ENCODE data around the gene REPS1.

The REPS1 gene

DNA sequence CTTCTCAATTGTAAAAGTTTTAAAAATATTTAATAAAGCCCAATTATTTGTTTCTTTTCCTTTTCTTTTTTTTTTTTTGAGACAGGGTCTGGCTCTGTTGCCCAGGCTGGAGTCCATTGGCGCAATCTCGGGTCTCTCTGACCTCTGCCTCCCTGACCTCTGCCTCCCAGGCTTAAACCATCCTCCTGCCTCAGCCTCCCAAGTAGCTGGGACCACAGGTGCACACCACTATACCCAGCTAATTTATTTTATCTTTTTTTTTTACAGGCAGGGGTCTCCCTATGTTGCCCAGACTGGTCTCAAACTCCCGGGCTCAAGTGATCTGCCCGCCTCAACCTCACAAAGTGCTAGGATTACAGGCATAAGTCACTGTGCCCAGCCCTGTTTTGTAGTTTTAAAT, 9.8 kb downstream of the REPS1 start:
- Histone ChIP-seq H2BK15ac (replicated peaks; ENCODE audit: low read depth) (no peak overlapping the region), H3K9ac (ENCODE audit: low read length) (no peak overlapping the region), H3K36me3 (ENCODE audit: control insufficient read depth, insufficient read depth, low read length) (no peaks in the 10 kb centered on the region), H3K4me1 (ENCODE audit: control insufficient read depth, low read depth, low read length) (peaks cover 3% of the 10 kb centered on the region), H2BK5ac (ENCODE audit: low read length) (no peak overlapping the region), H3K4me2 (ENCODE audit: low read length) (no peak overlapping the region), H3K79me2 (ENCODE audit: control insufficient read depth, insufficient read depth, low read length) (peaks cover 51% of the 10 kb centered on the region), H3K4ac (ENCODE audit: low read depth, low read length) (no peak overlapping the region), H4K8ac (ENCODE audit: low read depth, low read length) (no peak overlapping the region), H3K79me1 (ENCODE audit: low read length) (peaks cover 5% of the 10 kb centered on the region), H2BK120ac (ENCODE audit: low read depth, low read length) (no peak overlapping the region), H3K27me3 (ENCODE audit: insufficient read depth, low read length, poor library complexity) (no peaks in the 10 kb centered on the region), H3K56ac (ENCODE audit: low read length) (no peak overlapping the region), H2AK5ac (ENCODE audit: low read length) (no peak overlapping the region), H3K18ac (ENCODE audit: low read length) (no peak overlapping the region), H3K27ac (ENCODE audit: low read depth, low read length) (no peak overlapping the region), H3K23ac (ENCODE audit: low read length) (no peak overlapping the region), H4K5ac (ENCODE audit: low read length) (no peak overlapping the region), H3K4me3 (ENCODE audit: low read length) (no peak overlapping the region)
- no CpG with 5 or more reads among the region's 4 CpGs for WGBS (ENCODE audit: extremely low coverage, insufficient coverage, low lambda C conversion rate)
- no peak for DNase-seq

DNA sequence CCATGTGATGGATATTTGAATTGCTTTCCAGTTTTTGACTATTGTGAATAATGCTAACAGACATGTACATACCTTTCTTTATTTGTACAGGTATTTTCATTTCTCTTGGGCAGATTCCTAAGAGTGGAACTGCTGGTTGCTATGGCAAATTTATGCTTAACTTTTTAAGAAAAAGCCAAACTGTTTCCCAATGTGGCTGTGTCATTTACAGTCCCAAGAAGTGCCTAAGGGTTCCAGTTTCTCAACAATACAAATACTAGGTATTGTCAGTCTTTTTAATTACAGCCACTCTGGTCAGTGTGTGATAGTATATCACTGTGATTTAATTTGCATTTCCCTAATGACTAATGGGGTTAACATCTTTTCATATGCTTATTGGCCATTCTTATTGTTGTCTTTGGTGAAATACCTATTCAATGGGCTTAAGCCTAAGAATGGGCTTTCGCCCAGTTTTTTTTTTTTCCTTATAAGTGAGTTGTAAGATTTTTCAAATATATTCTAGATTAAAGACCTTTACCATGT, 10.3 kb downstream of the REPS1 start:
- Histone ChIP-seq H3K79me1 (ENCODE audit: low read length) (peaks cover 5% of the 10 kb centered on the region), H2BK15ac (replicated peaks; ENCODE audit: low read depth) (no peak overlapping the region), H3K4me2 (ENCODE audit: low read length) (no peak overlapping the region), H3K36me3 (ENCODE audit: control insufficient read depth, insufficient read depth, low read length) (no peaks in the 10 kb centered on the region), H3K18ac (ENCODE audit: low read length) (no peak overlapping the region), H3K27ac (ENCODE audit: low read depth, low read length) (no peak overlapping the region), H3K79me2 (ENCODE audit: control insufficient read depth, insufficient read depth, low read length) (peaks cover 50% of the 10 kb centered on the region), H4K5ac (ENCODE audit: low read length) (no peak overlapping the region), H4K8ac (ENCODE audit: low read depth, low read length) (no peak overlapping the region), H3K23ac (ENCODE audit: low read length) (no peak overlapping the region), H3K9ac (ENCODE audit: low read length) (no peak overlapping the region), H3K56ac (ENCODE audit: low read length) (no peak overlapping the region), H2BK120ac (ENCODE audit: low read depth, low read length) (no peak overlapping the region), H3K4me1 (ENCODE audit: control insufficient read depth, low read depth, low read length) (peaks cover 4% of the 10 kb centered on the region), H3K4me3 (ENCODE audit: low read length) (no peak overlapping the region), H3K4ac (ENCODE audit: low read depth, low read length) (no peak overlapping the region), H2AK5ac (ENCODE audit: low read length) (no peak overlapping the region), H2BK5ac (ENCODE audit: low read length) (no peak overlapping the region), H3K27me3 (ENCODE audit: insufficient read depth, low read length, poor library complexity) (no peaks in the 10 kb centered on the region)
- no peak for DNase-seq
- no CpG with 5 or more reads among the region's 1 CpG for WGBS (ENCODE audit: extremely low coverage, insufficient coverage, low lambda C conversion rate)

DNA sequence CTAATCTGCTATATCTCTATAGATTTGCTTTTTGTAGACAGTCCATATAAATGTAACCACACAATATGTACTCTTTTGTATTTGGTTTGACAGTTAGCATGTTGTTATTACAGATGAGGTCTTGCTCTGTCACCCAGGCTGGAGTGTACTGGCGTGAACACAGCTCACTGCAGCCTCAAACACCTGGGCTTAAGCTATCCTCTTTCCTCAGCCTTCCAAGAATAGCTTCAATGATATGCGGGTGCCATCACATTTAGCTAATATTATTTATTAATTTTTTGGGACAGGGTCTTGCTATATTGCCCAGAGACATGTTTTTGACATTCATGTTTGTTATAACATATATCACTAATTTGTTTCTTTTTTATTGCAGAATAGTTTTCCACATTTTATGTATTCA, 10.8 kb downstream of the REPS1 start:
- no peak for DNase-seq
- Histone ChIP-seq H2BK120ac (ENCODE audit: low read depth, low read length) (no peak overlapping the region), H3K4me2 (ENCODE audit: low read length) (no peak overlapping the region), H3K23ac (ENCODE audit: low read length) (no peak overlapping the region), H2AK5ac (ENCODE audit: low read length) (no peak overlapping the region), H3K27ac (ENCODE audit: low read depth, low read length) (no peak overlapping the region), H3K4me1 (ENCODE audit: control insufficient read depth, low read depth, low read length) (peaks cover 4% of the 10 kb centered on the region), H3K18ac (ENCODE audit: low read length) (no peak overlapping the region), H3K27me3 (ENCODE audit: insufficient read depth, low read length, poor library complexity) (no peaks in the 10 kb centered on the region), H3K36me3 (ENCODE audit: control insufficient read depth, insufficient read depth, low read length) (no peaks in the 10 kb centered on the region), H2BK15ac (replicated peaks; ENCODE audit: low read depth) (no peak overlapping the region), H3K9ac (ENCODE audit: low read length) (no peak overlapping the region), H3K79me1 (ENCODE audit: low read length) (peaks cover 5% of the 10 kb centered on the region), H3K4ac (ENCODE audit: low read depth, low read length) (no peak overlapping the region), H4K5ac (ENCODE audit: low read length) (no peak overlapping the region), H3K4me3 (ENCODE audit: low read length) (no peak overlapping the region), H4K8ac (ENCODE audit: low read depth, low read length) (no peak overlapping the region), H2BK5ac (ENCODE audit: low read length) (no peak overlapping the region), H3K79me2 (ENCODE audit: control insufficient read depth, insufficient read depth, low read length) (peaks cover 51% of the 10 kb centered on the region), H3K56ac (ENCODE audit: low read length) (no peak overlapping the region)
- WGBS (ENCODE audit: extremely low coverage, insufficient coverage, low lambda C conversion rate): no CpG with 5 or more reads among the region's 2 CpGs

DNA sequence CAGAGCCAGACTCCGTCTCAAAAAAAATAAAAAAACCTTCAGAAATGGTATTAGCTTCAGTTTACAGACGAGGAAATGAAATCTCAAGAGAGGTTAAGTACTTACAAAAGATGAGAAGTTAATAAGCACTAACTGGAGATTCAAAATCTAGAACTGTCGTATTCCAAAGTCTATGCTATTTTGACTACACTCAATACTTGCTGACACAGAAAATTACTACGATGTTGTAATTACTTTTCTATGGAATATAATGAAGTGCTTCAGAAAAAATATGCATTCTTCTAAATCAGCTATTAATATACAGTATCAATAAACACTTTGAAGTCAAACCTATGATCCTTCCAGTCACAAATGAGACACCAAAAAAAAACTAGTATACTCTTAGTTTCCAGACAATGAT, 12.2 kb downstream of the REPS1 start:
- H4K5ac ChIP-seq (ENCODE audit: low read length): no peak overlapping the region
- no peak overlapping the region for H3K4me3 ChIP-seq (ENCODE audit: low read length)
- H2BK5ac ChIP-seq (ENCODE audit: low read length): no peak overlapping the region
- DNase-seq: no peak
- H2BK15ac ChIP-seq (replicated peaks; ENCODE audit: low read depth): no peak overlapping the region
- no CpG with 5 or more reads among the region's 4 CpGs for WGBS (ENCODE audit: extremely low coverage, insufficient coverage, low lambda C conversion rate)
- no peak overlapping the region for H3K4ac ChIP-seq (ENCODE audit: low read depth, low read length)
- H3K4me2 ChIP-seq (ENCODE audit: low read length): no peak overlapping the region
- no peaks in the 10 kb centered on the region for H3K27me3 ChIP-seq (ENCODE audit: insufficient read depth, low read length, poor library complexity)
- H2BK120ac ChIP-seq (ENCODE audit: low read depth, low read length): no peak overlapping the region
- no peak overlapping the region for H3K27ac ChIP-seq (ENCODE audit: low read depth, low read length)
- H4K8ac ChIP-seq (ENCODE audit: low read depth, low read length): no peak overlapping the region
- H3K4me1 ChIP-seq (ENCODE audit: control insufficient read depth, low read depth, low read length): peaks cover 11% of the 10 kb centered on the region
- H3K79me1 ChIP-seq (ENCODE audit: low read length): peaks cover 7% of the 10 kb centered on the region
- no peak overlapping the region for H3K18ac ChIP-seq (ENCODE audit: low read length)
- H3K9ac ChIP-seq (ENCODE audit: low read length): no peak overlapping the region
- no peak overlapping the region for H2AK5ac ChIP-seq (ENCODE audit: low read length)
- no peak overlapping the region for H3K56ac ChIP-seq (ENCODE audit: low read length)
- peaks cover 54% of the 10 kb centered on the region for H3K79me2 ChIP-seq (ENCODE audit: control insufficient read depth, insufficient read depth, low read length)
- no peak overlapping the region for H3K23ac ChIP-seq (ENCODE audit: low read length)
- no peaks in the 10 kb centered on the region for H3K36me3 ChIP-seq (ENCODE audit: control insufficient read depth, insufficient read depth, low read length)

DNA sequence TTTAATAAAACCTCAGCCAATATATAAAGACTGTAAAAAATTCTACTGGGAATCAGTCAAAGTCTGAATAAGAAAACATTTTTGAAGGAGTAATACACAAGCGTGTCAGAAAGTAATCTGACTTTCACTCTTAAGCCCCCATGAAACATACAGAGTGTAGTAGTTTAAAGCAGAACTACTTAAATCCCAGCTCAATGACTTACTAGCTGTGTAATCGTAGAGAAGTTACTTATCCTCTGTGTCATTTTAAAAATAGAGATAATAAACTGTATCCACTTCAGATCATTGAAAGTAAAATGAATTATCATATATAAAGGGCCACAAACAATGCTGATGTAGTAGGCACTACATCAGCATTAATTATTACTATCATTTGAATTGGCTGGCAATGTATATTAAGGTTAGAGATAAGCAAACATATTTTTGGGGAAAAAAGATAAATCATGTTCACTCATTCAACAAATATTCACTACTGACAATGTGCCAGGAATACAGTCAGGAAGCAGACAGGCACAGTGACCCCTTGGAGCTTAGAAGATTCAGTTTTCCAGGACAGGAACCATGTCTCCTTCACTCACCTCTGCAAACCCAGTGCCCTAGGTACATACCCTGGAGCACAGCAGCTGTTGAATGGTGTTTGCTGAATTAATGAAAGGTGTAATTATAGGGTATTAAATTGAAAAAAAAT, 14.4 kb downstream of the REPS1 start:
- Histone ChIP-seq H3K9ac (ENCODE audit: low read length) (no peak overlapping the region), H2BK120ac (ENCODE audit: low read depth, low read length) (no peak overlapping the region), H4K5ac (ENCODE audit: low read length) (no peak overlapping the region), H3K4me3 (ENCODE audit: low read length) (no peak overlapping the region), H3K18ac (ENCODE audit: low read length) (no peak overlapping the region), H3K27me3 (ENCODE audit: insufficient read depth, low read length, poor library complexity) (no peaks in the 10 kb centered on the region), H2BK5ac (ENCODE audit: low read length) (no peak overlapping the region), H3K79me2 (ENCODE audit: control insufficient read depth, insufficient read depth, low read length) (peaks cover 51% of the 10 kb centered on the region), H3K4me2 (ENCODE audit: low read length) (no peak overlapping the region), H3K4ac (ENCODE audit: low read depth, low read length) (no peak overlapping the region), H3K27ac (ENCODE audit: low read depth, low read length) (no peak overlapping the region), H2AK5ac (ENCODE audit: low read length) (no peak overlapping the region), H3K36me3 (ENCODE audit: control insufficient read depth, insufficient read depth, low read length) (no peaks in the 10 kb centered on the region), H3K79me1 (ENCODE audit: low read length) (peaks cover 4% of the 10 kb centered on the region), H3K56ac (ENCODE audit: low read length) (no peak overlapping the region), H2BK15ac (replicated peaks; ENCODE audit: low read depth) (no peak overlapping the region), H3K23ac (ENCODE audit: low read length) (no peak overlapping the region), H3K4me1 (ENCODE audit: control insufficient read depth, low read depth, low read length) (peaks cover 8% of the 10 kb centered on the region), H4K8ac (ENCODE audit: low read depth, low read length) (no peak overlapping the region)
- DNase-seq: no peak
- WGBS (ENCODE audit: extremely low coverage, insufficient coverage, low lambda C conversion rate): no CpG with 5 or more reads among the region's 2 CpGs

DNA sequence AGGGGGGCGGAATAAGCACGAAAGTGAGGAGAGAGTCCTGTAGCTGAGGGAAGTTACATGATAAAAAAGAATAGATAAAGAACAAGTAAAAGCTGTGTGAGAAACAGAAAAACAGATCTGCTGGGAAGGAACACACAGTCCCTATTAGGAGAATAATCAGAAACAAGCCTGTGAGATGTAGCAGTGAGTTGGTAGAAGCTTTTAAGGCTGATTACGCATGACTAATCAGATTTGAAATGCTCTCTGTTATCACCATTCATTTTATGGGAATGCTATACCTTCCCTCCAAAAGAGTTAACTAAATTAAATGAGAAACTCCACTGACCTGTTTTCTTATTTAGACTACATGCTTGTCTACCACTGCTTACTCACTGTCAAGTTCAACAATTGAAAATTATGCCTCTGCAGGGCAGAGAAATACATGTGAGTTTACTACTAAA, 15.8 kb downstream of the REPS1 start:
- Histone ChIP-seq H3K36me3 (ENCODE audit: control insufficient read depth, insufficient read depth, low read length) (no peaks in the 10 kb centered on the region), H2BK120ac (ENCODE audit: low read depth, low read length) (no peak overlapping the region), H3K27me3 (ENCODE audit: insufficient read depth, low read length, poor library complexity) (no peaks in the 10 kb centered on the region), H3K9ac (ENCODE audit: low read length) (no peak overlapping the region), H3K27ac (ENCODE audit: low read depth, low read length) (no peak overlapping the region), H3K79me2 (ENCODE audit: control insufficient read depth, insufficient read depth, low read length) (peaks cover 52% of the 10 kb centered on the region), H4K8ac (ENCODE audit: low read depth, low read length) (no peak overlapping the region), H2BK5ac (ENCODE audit: low read length) (no peak overlapping the region), H3K4me1 (ENCODE audit: control insufficient read depth, low read depth, low read length) (peaks cover 8% of the 10 kb centered on the region), H3K4ac (ENCODE audit: low read depth, low read length) (no peak overlapping the region), H2BK15ac (replicated peaks; ENCODE audit: low read depth) (no peak overlapping the region), H3K79me1 (ENCODE audit: low read length) (peaks cover 2% of the 10 kb centered on the region), H3K4me3 (ENCODE audit: low read length) (no peak overlapping the region), H3K4me2 (ENCODE audit: low read length) (no peak overlapping the region), H2AK5ac (ENCODE audit: low read length) (no peak overlapping the region), H3K23ac (ENCODE audit: low read length) (no peak overlapping the region), H4K5ac (ENCODE audit: low read length) (no peak overlapping the region), H3K18ac (ENCODE audit: low read length) (no peak overlapping the region), H3K56ac (ENCODE audit: low read length) (no peak overlapping the region)
- no CpG with 5 or more reads among the region's 3 CpGs for whole genome bisulfite sequencing (ENCODE audit: extremely low coverage, insufficient coverage, low lambda C conversion rate)
- DNase-seq: no peak

Measured in mesendoderm (in vitro differentiated cells).